Progenitor cell of endocrine pancreas (in vitro differentiated cells): Measurements from ENCODE around the gene PLBD2. TPM values are rescaled to one million over a fixed set of nuclear protein-coding genes. Genes with fewer than 3 reads are reported as not detected.
A peak's percentile ranks its signal among the peaks of the same experiment; 100 is the strongest.

Source experiments
- DNase-seq: peaks from one replicate; pipeline ENCODE4 v3.0.0; 2021; ENCODE audit warnings: low spot score; ENCODE audit not compliant: unreplicated experiment
- H3K27ac Mint-ChIP-seq: 2 replicates; pipeline ENCODE4 v1.8.0; 2021; ENCODE audit warnings: mild to moderate bottlenecking, moderate library complexity, mixed read lengths
- H3K27me3 Mint-ChIP-seq: 2 replicates; pipeline ENCODE4 v1.8.0; 2021; ENCODE audit warnings: mixed read lengths
- H3K36me3 Mint-ChIP-seq: 2 replicates; pipeline ENCODE4 v1.8.0; 2022; ENCODE audit warnings: mixed read lengths; ENCODE audit not compliant: insufficient read depth
- H3K4me1 Mint-ChIP-seq: 2 replicates; pipeline ENCODE4 v1.8.0; 2021; ENCODE audit warnings: low read depth, mixed read lengths
- H3K4me3 Mint-ChIP-seq: 2 replicates; pipeline ENCODE4 v1.8.0; 2021; ENCODE audit warnings: low read depth, mild to moderate bottlenecking, moderate library complexity, mixed read lengths
- H3K9me3 Mint-ChIP-seq: 2 replicates; pipeline ENCODE4 v1.8.0; 2021; ENCODE audit warnings: low read depth, mixed read lengths
- total RNA-seq: library from RNA; stranded (reverse); gene quantifications from 2 replicates; pipeline ENCODE4 v1.2.1, GENCODE V29; 2021
- TF ChIP-seq, protein P1 (sequence below): fragments of 200-600 bp; sonication (generic); IDR thresholded peaks from one replicate; pipeline ENCODE4 v1.5.0; 2021; ENCODE audit warnings: antibody characterized with exemption, mild to moderate bottlenecking; ENCODE audit not compliant: unreplicated experiment

PLBD2 gene
- total RNA-seq, 1 donor from 2014 or later = 48.0 TPM

DNA sequence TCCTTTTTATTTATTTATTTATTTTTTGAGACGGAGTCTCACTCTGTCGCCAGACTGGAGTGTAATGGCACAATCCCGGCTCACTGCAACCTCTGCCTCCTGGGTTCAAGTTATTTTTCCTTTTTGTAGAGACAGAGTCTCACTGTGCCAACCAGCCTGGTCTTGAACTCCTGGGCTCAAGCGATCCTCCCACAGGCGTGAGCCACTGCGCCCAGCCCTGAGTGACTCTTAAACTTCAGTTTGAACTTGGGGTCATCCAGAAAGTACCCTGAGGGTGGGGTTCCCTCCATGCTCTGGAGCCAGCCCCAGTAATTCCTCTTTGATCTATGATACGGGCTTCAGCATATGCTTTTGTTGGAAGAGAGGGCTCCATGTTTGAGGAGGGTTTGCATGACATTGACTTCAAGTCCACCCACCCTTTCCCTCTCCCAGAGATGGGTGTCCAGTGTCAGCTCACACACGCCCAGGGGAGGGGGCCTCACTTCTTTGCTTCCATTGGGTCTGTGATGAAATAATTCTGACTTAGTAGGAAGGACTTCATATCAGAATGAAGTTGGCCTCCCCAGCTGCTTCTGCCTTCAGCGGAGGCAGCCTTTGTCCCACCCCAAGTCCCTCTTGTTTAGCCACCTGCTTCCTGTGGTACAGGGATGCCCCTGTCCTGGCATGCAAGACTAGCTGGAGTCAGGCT, 33.4 kb downstream of the PLBD2 start:
- Mint-ChIP-seq H3K4me1 (no peaks in the 10 kb centered on the region), H3K36me3 (peaks cover 4% of the 10 kb centered on the region), H3K27me3 (no peaks in the 10 kb centered on the region), H3K4me3 (no peak overlapping the region), H3K9me3 (no peaks in the 10 kb centered on the region), H3K27ac (no peak overlapping the region)
- TF ChIP-seq, protein P1, sequence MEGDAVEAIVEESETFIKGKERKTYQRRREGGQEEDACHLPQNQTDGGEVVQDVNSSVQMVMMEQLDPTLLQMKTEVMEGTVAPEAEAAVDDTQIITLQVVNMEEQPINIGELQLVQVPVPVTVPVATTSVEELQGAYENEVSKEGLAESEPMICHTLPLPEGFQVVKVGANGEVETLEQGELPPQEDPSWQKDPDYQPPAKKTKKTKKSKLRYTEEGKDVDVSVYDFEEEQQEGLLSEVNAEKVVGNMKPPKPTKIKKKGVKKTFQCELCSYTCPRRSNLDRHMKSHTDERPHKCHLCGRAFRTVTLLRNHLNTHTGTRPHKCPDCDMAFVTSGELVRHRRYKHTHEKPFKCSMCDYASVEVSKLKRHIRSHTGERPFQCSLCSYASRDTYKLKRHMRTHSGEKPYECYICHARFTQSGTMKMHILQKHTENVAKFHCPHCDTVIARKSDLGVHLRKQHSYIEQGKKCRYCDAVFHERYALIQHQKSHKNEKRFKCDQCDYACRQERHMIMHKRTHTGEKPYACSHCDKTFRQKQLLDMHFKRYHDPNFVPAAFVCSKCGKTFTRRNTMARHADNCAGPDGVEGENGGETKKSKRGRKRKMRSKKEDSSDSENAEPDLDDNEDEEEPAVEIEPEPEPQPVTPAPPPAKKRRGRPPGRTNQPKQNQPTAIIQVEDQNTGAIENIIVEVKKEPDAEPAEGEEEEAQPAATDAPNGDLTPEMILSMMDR = no peak
- no peak for DNase-seq

DNA sequence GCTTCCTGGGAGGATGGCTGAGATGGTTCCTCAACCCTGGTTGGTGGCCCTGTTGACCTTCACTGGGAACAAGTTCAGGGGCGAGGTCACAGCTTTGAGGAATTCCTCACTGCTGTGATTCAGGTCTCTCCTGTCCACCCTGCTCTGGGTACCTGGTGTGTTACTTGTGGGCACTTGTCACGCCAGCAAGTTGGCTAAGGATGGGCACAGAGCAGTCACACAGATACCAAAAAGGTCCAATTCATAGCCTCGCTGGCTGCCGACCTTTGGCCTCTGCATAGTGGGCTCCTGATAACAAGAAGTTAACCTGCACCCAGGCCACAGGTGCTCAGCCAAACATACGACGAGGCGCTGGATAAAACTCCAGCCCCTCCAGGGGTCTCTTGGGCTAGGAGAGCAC, 34.1 kb downstream of the PLBD2 start:
- Mint-ChIP-seq H3K4me1 (no peaks in the 10 kb centered on the region), H3K9me3 (no peaks in the 10 kb centered on the region), H3K27ac (no peak overlapping the region), H3K36me3 (peaks cover 4% of the 10 kb centered on the region), H3K27me3 (peaks cover under 1% of the 10 kb centered on the region), H3K4me3 (no peak overlapping the region)
- TF ChIP-seq, protein P1 = no peak
- DNase-seq = no peak

DNA sequence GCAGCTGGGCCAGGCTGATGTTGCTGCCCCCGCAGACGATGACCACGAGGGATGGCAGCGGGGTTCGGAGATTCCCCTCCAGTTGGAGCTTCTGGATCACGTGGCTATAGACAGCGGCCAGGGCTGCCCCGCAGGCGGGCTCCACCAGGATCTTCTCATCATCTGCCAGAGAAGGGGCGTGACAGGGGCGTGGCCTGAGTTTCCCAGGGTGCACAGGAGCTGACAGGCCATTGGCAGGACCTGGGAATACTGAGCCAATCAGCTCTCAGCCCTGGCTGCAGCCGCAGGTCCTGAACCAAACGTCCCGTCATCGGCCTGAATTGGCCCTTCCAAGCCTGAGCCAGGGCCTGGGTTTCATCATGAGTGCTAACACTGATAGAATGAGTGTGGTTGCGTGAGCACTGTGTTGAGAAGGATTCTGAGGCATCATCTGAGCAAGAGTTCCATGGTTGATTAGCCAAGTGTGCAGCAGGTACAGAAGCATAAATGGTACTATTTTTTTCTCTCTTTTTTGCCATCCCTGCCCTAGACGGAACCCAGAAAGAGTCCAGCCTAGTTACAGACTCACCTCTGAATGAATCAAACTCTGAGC, 34.7 kb downstream of the PLBD2 start:
- Mint-ChIP-seq H3K27me3 (peaks cover 4% of the 10 kb centered on the region), H3K27ac (no peak overlapping the region), H3K9me3 (no peaks in the 10 kb centered on the region), H3K4me3 (no peak overlapping the region), H3K4me1 (no peaks in the 10 kb centered on the region), H3K36me3 (peaks cover 2% of the 10 kb centered on the region)
- no peak for DNase-seq
- TF ChIP-seq, protein P1 = no peak

DNA sequence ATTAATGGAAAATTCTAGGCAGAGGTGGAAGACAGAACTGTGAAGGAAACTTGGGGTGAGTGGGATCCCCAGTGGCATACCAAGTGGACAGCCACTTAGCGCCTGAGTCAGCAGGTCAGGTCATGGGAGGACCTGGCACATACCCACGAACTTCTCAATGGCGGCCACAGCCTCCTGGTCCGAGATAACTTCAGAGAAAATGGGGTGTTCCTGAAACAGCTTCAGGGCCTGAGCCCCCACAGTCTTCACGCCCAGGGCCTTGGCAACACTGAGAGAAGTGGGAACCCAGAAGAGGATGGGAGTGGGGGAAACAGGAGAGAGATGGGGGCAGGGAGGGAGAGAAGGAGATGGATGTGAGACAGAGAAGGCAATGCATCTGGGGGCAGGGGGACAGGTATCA, 35.4 kb downstream of the PLBD2 start:
- no peaks in the 10 kb centered on the region for H3K9me3 Mint-ChIP-seq
- no peaks in the 10 kb centered on the region for H3K4me1 Mint-ChIP-seq
- DNase-seq = no peak
- peaks cover 4% of the 10 kb centered on the region for H3K27me3 Mint-ChIP-seq
- no peak overlapping the region for H3K4me3 Mint-ChIP-seq
- H3K36me3 Mint-ChIP-seq = peaks cover 2% of the 10 kb centered on the region
- H3K27ac Mint-ChIP-seq = peak overlapping the region; percentile 21
- TF ChIP-seq, protein P1 = no peak

DNA sequence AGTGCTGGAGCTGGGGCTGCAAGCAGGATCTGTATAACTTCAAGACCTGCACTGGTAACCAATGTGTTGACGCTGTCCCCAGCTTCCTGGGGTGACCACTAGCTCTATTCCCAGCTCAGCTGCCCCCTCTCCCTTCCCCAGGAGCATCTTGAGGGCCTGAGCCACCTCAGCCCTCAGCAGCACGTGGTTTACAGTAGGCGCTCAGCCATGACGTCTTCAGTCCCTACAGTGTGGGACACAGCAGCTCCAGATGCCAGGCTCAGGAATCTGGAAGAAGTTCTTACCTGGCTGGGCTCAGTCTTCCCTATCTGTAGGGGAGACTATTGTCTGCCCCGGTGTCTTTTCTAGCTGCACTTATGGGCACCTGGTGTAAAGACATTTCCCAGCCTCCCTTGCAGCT, 36.7 kb downstream of the PLBD2 start:
- no peak overlapping the region for H3K4me3 Mint-ChIP-seq
- H3K27me3 Mint-ChIP-seq = peaks cover 4% of the 10 kb centered on the region
- peaks cover 2% of the 10 kb centered on the region for H3K36me3 Mint-ChIP-seq
- no peaks in the 10 kb centered on the region for H3K4me1 Mint-ChIP-seq
- no peak for DNase-seq
- no peak overlapping the region for H3K27ac Mint-ChIP-seq
- no peaks in the 10 kb centered on the region for H3K9me3 Mint-ChIP-seq
- TF ChIP-seq, protein P1 = no peak
